ENCODE measurements around the gene PIEZO1.

Gene PIEZO1

GRCh38 chr16:88697831-88698615 lies 87.0 kb downstream of the PIEZO1 start:
- no peak for DNase-seq

- no peak for DNase-seq
These were observed 87.7 kb downstream of the PIEZO1 start for GRCh38 chr16:88697116-88697830.

- DNase-seq = no peak
These were observed 88.6 kb downstream of the PIEZO1 start for GRCh38 chr16:88696441-88696840.

GRCh38 chr16:88695753-88696152 lies 89.3 kb downstream of the PIEZO1 start:
- no peak for DNase-seq

- no peak for DNase-seq
These were observed 89.8 kb downstream of the PIEZO1 start for GRCh38 chr16:88695218-88695617.

- no peak for DNase-seq
These were observed 90.6 kb downstream of the PIEZO1 start for GRCh38 chr16:88694221-88695087.

- no peak for DNase-seq
These were observed 91.4 kb downstream of the PIEZO1 start for GRCh38 chr16:88693420-88694177.

- no peak for DNase-seq
These were observed 92.2 kb downstream of the PIEZO1 start for GRCh38 chr16:88692861-88693260.

GRCh38 chr16:88691924-88692560 lies 93.0 kb downstream of the PIEZO1 start:
- no peak for DNase-seq

- DNase-seq = no peak
These were observed 93.7 kb downstream of the PIEZO1 start for GRCh38 chr16:88691129-88691813.

- no peak for DNase-seq
These were observed 94.5 kb downstream of the PIEZO1 start for GRCh38 chr16:88690341-88691128.

GRCh38 chr16:88688013-88688778 lies 96.8 kb downstream of the PIEZO1 start:
- no peak for DNase-seq

GRCh38 chr16:88687676-88688012 lies 97.4 kb downstream of the PIEZO1 start:
- no peak for DNase-seq

GRCh38 chr16:88687254-88687576 lies 97.8 kb downstream of the PIEZO1 start:
- DNase-seq = no peak

GRCh38 chr16:88686439-88687253 lies 98.4 kb downstream of the PIEZO1 start, which contains the start of gene SNAI3:
Gene SNAI3, minus strand, starts transcription at chr16:88686507. Its CDS starts 101 bp downstream, at chr16:88686406.
- peak; percentile 25 for DNase-seq

GRCh38 chr16:88686062-88686438 lies 99.0 kb downstream of the PIEZO1 start:
- DNase-seq = no peak

- DNase-seq = peak; percentile 48
These were observed 99.6 kb downstream of the PIEZO1 start for GRCh38 chr16:88685156-88686061.

GRCh38 chr16:88684569-88685155 lies 100.4 kb downstream of the PIEZO1 start:
- DNase-seq = no peak

Measured in fibroblast of upper back skin (primary cell).